CD4-positive, alpha-beta T cell treated with Interleukin-12 subunit alpha and Interleukin-12 subunit beta, for 1 hour (primary cell): ENCODE results near the gene DDX42.
A peak's percentile ranks its signal among the peaks of the same experiment; 100 is the strongest.

Experiments
- DNase-seq: peaks from one replicate; pipeline ENCODE4 v3.0.0-alpha.2; 2020

DDX42 gene

GRCh38 chr17:63826468-63827001 is 52.6 kb downstream of the DDX42 start:
- no peak for DNase-seq

DNA sequence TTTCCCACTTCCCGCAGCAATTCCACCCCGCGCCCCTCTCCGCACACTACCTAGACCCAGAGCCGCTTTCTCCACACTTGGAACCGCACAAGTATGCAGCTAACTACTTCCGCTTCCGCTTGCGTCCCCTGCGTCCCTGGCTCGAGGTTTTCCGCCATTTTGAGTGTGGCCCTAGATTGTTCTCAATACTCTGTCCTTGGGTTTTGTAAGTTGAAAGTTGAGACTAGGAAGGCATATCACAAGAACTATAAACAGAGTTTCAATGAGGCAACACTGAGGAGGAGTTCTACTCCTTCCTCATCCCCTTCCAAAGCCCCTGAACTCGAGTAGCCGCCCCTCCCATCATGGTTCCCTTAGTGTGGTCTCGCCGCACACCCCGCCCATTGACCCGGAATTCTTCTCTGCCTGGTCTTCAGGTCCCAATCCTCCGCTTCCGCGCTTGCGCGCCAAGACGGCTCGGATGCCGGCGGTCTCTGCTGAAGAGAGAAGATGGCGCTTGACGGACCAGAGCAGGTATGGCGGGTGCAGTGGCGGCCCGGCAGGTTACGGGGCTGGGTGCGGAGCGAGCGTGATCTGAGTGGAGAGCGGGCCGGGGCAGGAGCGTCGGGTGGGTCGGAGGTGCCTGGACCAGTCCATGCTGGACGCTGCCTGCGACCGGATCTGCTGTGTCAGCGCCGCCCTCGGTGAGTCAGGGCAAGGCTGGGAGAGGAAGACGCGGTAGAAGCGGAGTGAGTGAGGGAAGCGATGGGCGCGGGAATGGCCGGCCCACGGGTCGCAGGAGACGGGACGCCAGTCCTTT is 53.2 kb downstream of the DDX42 start, which contains the start of the genes FTSJ3 and PSMC5:
FTSJ3 (minus strand) TSS at position 662 of the 799 bp plus-strand sequence. CDS start 761 bp downstream, outside the sequence.
PSMC5 (plus strand) TSS at position 430 of the 799 bp plus-strand sequence; CDS start at position 490, 60 bp downstream.
- DNase-seq = peak; percentile 95

DNA sequence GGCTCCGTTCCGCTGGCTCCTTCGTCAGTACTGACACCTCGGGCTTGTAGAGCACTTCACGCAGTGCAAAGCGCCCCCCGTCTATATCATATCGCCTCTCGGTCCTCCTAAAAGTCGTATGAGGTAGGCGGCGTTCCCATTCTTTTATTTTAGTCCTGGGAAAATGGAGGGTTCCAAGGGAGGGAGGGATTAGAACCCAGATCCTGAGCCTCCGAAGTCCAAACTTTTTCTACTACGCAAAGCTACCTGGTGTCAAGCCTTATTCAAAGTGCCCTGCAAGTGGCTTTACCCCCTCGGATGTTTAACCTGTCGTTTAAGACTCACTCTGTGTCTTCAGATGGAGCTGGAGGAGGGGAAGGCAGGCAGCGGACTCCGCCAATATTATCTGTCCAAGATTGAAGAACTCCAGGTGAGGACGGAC is 53.8 kb downstream of the DDX42 start:
- no peak for DNase-seq

DNA sequence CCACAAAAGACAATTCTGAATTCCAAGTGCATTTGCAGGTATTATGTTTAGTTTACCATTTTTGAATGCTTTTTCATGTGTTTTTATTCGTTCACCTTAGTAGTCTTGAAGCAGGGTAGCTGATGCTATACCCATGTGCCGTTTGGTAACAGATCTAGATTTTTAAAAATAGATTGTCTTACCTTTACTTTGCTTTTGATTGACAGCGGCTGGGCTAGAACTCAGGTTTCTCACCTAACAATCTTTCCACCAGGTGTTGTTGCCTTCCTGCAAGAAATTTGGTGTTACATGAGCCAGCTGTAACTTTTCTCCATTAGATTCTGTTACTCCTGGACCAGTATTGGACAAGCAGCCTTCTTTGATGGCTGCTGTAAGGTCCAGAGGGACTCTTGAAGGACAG is 55.0 kb downstream of the DDX42 start:
- no peak for DNase-seq

DNA sequence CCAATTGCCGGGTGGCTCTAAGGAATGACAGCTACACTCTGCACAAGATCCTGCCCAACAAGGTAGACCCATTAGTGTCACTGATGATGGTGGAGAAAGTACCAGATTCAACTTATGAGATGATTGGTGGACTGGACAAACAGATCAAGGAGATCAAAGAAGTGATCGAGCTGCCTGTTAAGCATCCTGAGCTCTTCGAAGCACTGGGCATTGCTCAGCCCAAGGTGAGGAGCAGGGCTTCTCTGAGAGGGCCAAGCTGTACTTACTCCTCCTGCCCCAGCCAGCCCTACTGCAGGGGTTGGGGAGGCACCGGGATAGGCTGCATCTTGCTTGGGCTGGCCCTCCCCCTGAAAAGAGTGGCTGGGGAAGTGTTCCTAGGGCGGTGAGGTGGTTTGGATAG is 56.3 kb downstream of the DDX42 start:
- DNase-seq = no peak

DNA sequence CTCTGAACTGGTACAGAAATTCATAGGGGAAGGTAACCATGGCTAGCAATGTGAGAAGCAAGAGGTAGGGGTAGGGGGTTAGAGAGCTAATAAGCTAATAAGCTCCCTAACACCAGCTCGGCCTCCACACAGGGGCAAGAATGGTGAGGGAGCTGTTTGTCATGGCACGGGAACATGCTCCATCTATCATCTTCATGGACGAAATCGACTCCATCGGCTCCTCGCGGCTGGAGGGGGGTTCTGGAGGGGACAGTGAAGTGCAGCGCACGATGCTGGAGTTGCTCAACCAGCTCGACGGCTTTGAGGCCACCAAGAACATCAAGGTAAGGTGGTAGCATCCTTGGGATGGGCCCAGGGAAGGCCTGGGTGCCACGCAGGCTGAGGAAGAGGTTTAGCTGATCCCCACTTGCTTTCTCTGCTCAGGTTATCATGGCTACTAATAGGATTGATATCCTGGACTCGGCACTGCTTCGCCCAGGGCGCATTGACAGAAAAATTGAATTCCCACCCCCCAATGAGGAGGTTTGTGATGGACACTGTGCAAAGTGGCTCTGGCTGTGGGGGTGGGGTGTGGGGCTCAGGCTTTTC is 57.0 kb downstream of the DDX42 start:
- DNase-seq = no peak

DNA sequence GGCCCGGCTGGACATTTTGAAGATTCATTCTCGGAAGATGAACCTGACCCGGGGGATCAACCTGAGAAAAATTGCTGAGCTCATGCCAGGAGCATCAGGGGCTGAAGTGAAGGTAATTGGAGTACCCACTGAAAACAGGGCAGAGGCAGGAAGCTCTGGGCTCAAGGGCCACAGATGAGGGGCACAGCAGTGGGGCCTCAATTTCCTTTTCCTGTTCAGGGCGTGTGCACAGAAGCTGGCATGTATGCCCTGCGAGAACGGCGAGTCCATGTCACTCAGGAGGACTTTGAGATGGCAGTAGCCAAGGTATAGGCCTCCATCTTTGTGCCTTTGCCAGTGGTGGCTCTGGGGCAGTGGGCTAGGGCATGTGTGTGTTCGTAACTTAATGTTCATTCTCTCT is 57.5 kb downstream of the DDX42 start:
- no peak for DNase-seq

DNA sequence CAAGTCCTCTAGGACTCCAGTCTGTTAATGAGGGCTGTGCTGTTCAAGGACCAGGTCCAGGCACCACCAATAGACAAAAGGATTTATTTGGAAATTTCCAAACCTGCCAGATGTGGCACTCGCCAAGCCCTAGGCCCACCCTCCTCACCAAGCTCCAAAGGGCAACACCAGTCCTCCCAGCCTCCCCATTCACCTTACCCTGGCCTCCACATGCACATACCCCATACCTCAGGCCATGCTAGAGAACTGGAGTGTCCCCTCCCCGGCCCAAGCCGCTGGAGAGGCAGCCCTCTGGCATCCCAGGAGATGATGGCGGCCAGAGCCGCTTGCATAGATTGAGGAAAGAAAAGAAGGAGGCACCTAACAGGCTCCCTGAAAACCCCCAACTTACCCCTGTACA is 58.0 kb downstream of the DDX42 start:
- no peak for DNase-seq

- DNase-seq = no peak
These were observed 58.5 kb downstream of the DDX42 start for GRCh38 chr17:63832455-63832854.

DNA sequence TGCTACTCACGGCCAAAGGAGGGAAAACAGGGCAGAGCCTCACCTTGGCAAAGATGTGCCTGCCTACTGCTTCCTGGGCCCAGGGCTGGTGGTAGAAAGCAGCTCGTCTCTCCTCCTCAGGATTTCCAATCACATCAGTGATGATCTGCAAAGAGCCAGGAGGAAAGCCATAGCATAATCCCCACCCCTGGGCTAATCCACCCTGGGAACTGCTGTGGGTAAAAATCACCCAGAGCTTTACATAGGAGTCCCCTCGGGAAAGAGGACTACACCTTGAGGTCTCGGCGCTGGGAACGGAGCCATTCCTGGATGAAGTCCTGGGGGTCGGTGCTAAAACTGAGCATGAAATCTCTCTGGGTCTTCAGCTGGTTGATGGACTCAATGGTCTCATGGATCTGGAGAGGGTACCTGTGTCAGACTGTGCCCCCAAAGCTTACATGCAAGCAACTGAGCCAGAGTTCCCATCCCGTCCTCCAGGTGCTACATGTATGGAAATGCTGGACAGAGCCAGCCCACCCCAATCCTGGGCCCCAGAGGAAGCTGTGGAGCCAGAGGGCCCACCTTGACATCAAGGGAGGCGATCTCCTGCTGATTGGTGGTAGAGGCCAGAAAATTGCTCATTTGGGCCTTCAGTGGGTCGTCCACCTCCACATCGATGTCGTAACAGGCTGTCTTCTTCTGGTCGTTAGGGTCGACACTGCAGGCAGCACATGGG is 59.2 kb downstream of the DDX42 start:
- DNase-seq = no peak

- no peak for DNase-seq
These were observed 59.9 kb downstream of the DDX42 start for GRCh38 chr17:63833741-63834373.

DNA sequence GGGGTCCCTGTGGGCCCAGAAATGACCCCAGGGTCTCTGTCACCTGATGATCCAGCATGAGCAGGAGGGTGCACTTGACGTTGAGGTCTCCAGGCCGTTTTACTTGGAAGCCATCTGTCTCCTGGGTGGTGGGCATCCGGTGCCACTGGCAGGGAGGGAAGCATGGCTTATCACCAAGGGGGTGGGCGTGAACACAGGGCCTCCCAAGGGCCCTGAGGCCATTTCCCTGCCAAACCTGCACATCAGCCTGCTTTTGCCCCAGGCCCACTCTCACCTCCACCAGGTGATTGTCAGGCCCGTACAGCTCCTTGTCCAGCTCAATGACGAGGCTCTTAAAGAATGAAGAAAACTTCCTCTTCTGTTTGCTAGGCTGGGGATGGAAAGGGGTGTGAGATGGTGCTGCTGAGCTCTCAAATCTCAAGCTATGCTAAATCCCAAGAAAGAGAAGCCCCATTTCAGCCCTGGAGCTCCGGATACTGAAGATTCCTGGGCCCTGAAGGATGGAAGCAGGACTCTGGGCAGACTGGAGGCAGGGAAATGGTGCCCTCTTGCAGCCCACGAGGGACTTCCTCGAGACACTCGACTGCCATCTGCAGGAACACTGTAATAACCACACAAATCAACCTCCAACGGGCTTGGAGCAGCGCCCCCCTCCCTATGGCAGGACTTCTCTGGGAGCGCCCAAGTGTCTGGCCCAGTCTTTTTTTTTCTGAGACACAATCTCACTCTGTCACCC is 60.6 kb downstream of the DDX42 start:
- peak; percentile 74 for DNase-seq

DNA sequence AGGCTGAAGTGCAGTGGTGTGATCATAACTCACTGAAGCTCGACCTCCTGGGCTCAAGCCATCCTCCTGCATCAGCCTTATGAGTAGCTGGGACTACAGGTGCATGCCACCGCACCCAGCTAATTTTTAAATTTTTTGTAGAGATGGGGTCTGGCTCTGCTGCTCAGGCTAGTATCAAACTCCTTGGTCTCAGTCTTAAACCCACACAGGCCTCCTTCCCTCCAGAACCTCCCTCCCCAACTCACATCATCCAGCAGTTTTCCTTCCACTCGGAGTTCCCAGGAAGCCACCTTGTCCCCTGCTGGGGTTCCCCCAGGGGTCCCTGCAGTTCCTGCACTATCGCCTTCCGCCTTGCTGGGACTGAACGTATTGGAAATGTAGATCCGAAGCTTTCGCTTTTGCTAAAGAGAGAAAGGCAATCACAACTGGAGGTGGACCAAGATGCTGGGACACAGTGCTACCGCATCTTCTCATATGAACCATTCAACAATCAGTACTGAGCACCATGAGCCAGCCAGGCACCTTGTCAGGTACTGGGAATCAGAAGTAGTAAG is 61.3 kb downstream of the DDX42 start:
- no peak for DNase-seq

DNA sequence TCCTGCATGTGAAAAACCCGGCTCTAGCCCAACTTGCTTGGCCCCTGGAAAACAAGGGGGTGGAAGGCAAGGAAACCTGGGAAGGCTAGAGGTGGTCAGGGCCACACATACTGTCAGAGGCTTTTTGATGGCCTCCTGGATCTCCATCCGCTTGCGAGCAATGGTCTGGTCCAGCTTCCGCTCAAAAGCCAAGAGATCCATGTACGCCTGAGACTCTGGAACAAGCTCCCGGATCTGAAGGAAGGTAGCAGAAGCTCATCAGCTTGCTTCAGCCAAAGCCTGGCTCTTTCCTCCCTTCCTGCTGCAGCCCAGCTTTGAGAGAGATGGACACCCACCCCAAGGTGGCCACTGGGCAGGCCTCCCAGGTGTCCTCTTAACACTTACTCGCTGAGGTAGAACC is 62.8 kb downstream of the DDX42 start:
- DNase-seq = no peak

- no peak for DNase-seq
These were observed 63.5 kb downstream of the DDX42 start for GRCh38 chr17:63837480-63837879.

DNA sequence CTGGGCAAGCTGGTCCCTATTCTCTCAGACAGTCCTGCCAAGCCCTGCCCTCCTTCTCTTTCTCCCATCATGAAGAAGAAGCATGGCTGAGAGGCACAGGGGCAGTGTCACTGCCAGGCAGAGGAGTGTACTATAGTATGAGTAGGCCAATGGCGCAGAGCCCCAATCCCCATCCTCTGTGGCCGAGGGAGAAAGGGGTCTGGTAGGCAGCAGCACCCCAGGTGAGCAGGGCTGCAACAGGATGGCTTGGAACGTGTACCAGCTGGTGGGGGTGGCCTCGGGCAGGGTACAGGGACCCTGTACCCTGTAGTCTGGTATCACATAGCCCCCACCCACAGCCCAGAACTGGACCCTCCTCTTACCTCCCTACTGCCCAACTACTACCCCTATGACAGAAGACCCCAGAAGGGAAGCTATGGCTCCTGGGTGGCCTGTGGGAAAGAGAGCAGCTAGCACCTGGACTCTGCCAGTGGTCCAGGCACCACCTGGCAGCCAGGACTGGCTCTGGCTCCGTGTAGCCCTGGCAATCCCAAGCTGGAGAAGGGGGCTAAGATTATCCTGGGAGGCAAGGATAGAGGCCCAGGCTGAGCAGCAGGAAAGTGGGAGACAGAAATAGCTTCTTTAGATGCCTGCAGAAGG is 64.1 kb downstream of the DDX42 start:
- no peak for DNase-seq

GRCh38 chr17:63838631-63839171 is 64.7 kb downstream of the DDX42 start:
- DNase-seq = no peak

DNA sequence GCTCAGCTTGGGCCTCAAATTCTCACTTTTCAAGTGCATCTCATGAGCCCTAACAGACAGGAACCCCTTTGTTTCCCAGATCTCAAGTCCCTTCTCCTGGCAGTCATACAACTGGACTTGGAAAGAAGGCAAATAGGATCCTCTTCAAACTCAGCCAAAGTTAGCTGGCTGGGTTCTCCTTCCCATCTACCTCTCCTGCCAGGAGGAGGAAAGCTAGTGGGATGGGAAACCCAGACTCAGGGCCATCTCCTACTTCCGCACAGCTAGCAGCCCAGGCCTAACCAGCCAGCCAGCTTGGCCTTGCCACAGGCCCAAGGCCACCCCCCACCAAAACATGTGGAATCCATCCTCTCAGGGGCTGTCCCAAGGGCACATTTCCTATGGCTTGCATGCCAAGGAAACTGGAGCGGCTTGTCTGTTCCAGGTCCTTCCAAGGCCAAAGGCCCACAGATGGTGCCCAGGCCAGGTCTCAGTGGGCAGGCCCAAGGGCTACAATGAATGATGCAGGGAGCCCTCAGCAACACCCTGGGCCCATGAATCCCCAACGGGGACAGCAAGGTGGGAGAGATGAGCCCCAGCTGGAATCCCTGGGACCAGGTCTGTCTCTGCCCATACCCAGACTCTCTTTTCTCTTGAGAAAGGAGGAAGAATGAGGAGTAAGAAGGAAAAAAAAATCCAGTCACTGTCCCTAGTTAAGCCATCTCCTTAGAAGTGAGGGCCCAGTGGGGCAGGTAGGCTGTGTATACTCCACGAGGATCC is 66.8 kb downstream of the DDX42 start:
- DNase-seq = no peak

DNA sequence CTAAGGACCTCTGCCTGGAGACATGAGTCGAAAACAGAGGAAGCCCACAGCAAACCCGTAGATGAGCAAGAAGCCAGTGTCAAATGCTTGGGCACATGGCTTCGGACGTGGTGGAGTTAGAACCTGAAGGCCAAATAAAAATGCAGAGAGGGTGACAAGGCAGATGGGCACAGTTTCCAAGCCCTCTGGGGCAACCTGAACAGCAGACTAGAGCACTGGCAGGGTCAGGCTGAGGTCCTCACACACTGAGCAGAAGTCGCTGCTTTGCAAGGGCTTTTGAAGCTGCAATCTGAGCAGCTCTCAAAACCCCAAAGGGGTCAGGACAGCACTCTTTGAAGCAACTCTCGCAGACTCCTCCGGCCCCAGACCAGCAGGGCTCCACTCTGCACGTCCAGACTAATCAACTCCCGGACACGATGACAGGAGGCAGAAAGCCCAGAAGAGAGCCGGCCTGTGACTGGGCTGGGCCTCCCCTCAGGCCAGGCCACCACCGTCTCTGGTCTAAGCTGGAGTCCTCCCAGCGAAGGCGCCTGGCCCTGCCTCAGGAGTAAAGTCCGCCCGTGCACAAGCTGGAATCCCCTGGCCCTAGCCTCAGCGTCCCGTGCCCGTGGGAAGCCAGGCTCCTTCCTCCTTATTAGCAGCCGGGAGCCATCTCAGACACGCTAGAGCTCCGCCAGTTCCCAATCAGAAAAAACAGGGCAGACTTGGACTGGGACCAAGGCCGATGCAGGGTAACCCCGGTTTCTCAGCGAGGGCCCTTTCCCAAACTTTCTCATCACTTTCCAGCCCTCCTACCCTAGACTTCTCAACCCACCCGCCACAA is 67.6 kb downstream of the DDX42 start:
- no peak for DNase-seq

GRCh38 chr17:63842173-63842539 is 68.2 kb downstream of the DDX42 start:
- no peak for DNase-seq
